ENCODE data around the gene GPR31.

The GPR31 gene

GRCh38 chr6:167165858-167166471 lies 8.2 kb upstream of the GPR31 start:
- DNase-seq, result no peak

- DNase-seq, result no peak
Observed at GRCh38 chr6:167164261-167164660, 6.5 kb upstream of the GPR31 start.

- no peak for DNase-seq
Observed at GRCh38 chr6:167163476-167164011, 5.8 kb upstream of the GPR31 start.

- DNase-seq, result no peak
Observed at GRCh38 chr6:167162591-167162990, 4.8 kb upstream of the GPR31 start.

- no peak for DNase-seq
Observed at GRCh38 chr6:167161851-167162467, 4.2 kb upstream of the GPR31 start.

- DNase-seq, result no peak
Observed at GRCh38 chr6:167157414-167157813, 366 bp downstream of the GPR31 start.

- no peak for DNase-seq
Observed at GRCh38 chr6:167154895-167155294, 2.9 kb downstream of the GPR31 start.

- DNase-seq, result no peak
Observed at GRCh38 chr6:167154291-167154690, 3.5 kb downstream of the GPR31 start.

- DNase-seq, result peak; percentile 26
Observed at GRCh38 chr6:167153521-167153959, 4.2 kb downstream of the GPR31 start.

- peak; percentile 62 for DNase-seq
Observed at GRCh38 chr6:167152862-167153261, 4.9 kb downstream of the GPR31 start.

GRCh38 chr6:167151648-167152047 lies 6.1 kb downstream of the GPR31 start:
- DNase-seq, result no peak

- DNase-seq, result peak; percentile 68
Observed at GRCh38 chr6:167150941-167151549, 6.7 kb downstream of the GPR31 start.

- no peak for DNase-seq
Observed at GRCh38 chr6:167148997-167149396, 8.8 kb downstream of the GPR31 start.

GRCh38 chr6:167148021-167148420 lies 9.8 kb downstream of the GPR31 start:
- no peak for DNase-seq

- no peak for DNase-seq
Observed at GRCh38 chr6:167146977-167147376, 10.8 kb downstream of the GPR31 start.

GRCh38 chr6:167146135-167146534 lies 11.6 kb downstream of the GPR31 start:
- no peak for DNase-seq

- no peak for DNase-seq
Observed at GRCh38 chr6:167145461-167145860, 12.3 kb downstream of the GPR31 start.

- no peak for DNase-seq
Observed at GRCh38 chr6:167143041-167143440, 14.7 kb downstream of the GPR31 start.

GRCh38 chr6:167142433-167142761 lies 15.4 kb downstream of the GPR31 start:
- DNase-seq, result no peak

GRCh38 chr6:167141667-167142432 lies 15.9 kb downstream of the GPR31 start:
- peak; percentile 53 for DNase-seq

GRCh38 chr6:167140589-167141474 lies 16.9 kb downstream of the GPR31 start:
- no peak for DNase-seq

GRCh38 chr6:167139761-167140160 lies 18.0 kb downstream of the GPR31 start:
- no peak for DNase-seq
